Dermis blood vessel endothelial cell (primary cell): ENCODE data around the gene FKRP. TPM values are rescaled to one million over a fixed set of nuclear protein-coding genes. Genes with fewer than 3 reads are reported as not detected.

Experiments used
- DNase-seq: peaks from one replicate; pipeline ENCODE4 v3.0.0; 2010
- total RNA-seq: library from RNA; depleted of rRNA; stranded (reverse); fragments of >200 nt; gene quantifications from 2 replicates; pipeline ENCODE4 v1.2.3, GENCODE V29; 2014

Gene FKRP
- total RNA-seq, 1 donor from 2014 or later: 16.7 TPM

GRCh38 chr19:46732172-46732938 lies 13.5 kb upstream of the FKRP start:
- no peak for DNase-seq

GRCh38 chr19:46732966-46733689 lies 12.7 kb upstream of the FKRP start:
- peak; percentile 56 for DNase-seq

- DNase-seq: no peak
Observed at GRCh38 chr19:46733690-46734292, 12.1 kb upstream of the FKRP start.

GRCh38 chr19:46736531-46737297 lies 9.1 kb upstream of the FKRP start:
- DNase-seq: no peak

GRCh38 chr19:46737298-46737654 lies 8.6 kb upstream of the FKRP start:
- DNase-seq: no peak

GRCh38 chr19:46737761-46738171 lies 8.1 kb upstream of the FKRP start:
- no peak for DNase-seq

- DNase-seq: no peak
Observed at GRCh38 chr19:46739290-46739771, 6.5 kb upstream of the FKRP start.

GRCh38 chr19:46741447-46741846 lies 4.4 kb upstream of the FKRP start:
- DNase-seq: no peak

GRCh38 chr19:46742926-46743480 lies 2.9 kb upstream of the FKRP start:
- DNase-seq: no peak

- DNase-seq: no peak
Observed at GRCh38 chr19:46744005-46744691, 1.7 kb upstream of the FKRP start.

GRCh38 chr19:46745030-46745429 lies 827 bp upstream of the FKRP start:
- DNase-seq: no peak

GRCh38 chr19:46746281-46747057 lies 612 bp downstream of the FKRP start, which contains the start of gene STRN4:
Gene STRN4 (minus strand): TSS chr19:46746450. CDS start chr19:46746430, 20 bp downstream.
- DNase-seq: peak; percentile 62

GRCh38 chr19:46748325-46749109 lies 2.7 kb downstream of the FKRP start:
- peak; percentile 88 for DNase-seq

- peak; percentile 64 for DNase-seq
Observed at GRCh38 chr19:46753420-46754155, 7.7 kb downstream of the FKRP start.

GRCh38 chr19:46755077-46755852 lies 9.4 kb downstream of the FKRP start:
- DNase-seq: peak; percentile 72

- DNase-seq: no peak
Observed at GRCh38 chr19:46755853-46756543, 10.1 kb downstream of the FKRP start.

GRCh38 chr19:46756544-46756888 lies 10.7 kb downstream of the FKRP start:
- peak; percentile 59 for DNase-seq

GRCh38 chr19:46759206-46759605 lies 13.3 kb downstream of the FKRP start:
- DNase-seq: no peak
